ENCODE results near the gene HS6ST3. TPM values are rescaled to one million over a fixed set of nuclear protein-coding genes. Genes with fewer than 3 reads are reported as not detected.

HS6ST3 gene
- total RNA-seq, 1 experiment from 2014 or later = 1.2 TPM

GRCh38 chr13:96539791-96540190 is 449.9 kb downstream of the HS6ST3 start (continued):
- TF ChIP-seq STAT6 (CRISPR knock-in tag; conservative IDR thresholded peaks at IDR 0.05; ENCODE audit: low read depth) (no peak), JUN (CRISPR knock-in tag; IDR thresholded peaks at IDR 0.05) (no peak), SMAD4 (CRISPR knock-in tag; IDR thresholded peaks at IDR 0.05) (no peak), GABPB1 (CRISPR knock-in tag; IDR thresholded peaks at IDR 0.05) (no peak), MXD4 (CRISPR knock-in tag; IDR thresholded peaks at IDR 0.05; ENCODE audit: borderline replicate concordance) (no peak), JAZF1 (CRISPR knock-in tag; IDR thresholded peaks at IDR 0.05) (no peak), ZNF416 (CRISPR knock-in tag; IDR thresholded peaks at IDR 0.05) (no peak)

- no peak for ATAC-seq
- Mint-ChIP-seq H3K27me3 (ENCODE audit: low read depth) (no peaks in the 10 kb centered on the region), H3K27ac (no peak overlapping the region), H3K4me1 (peaks cover under 1% of the 10 kb centered on the region; the same call in 1 of the 2 replicates), H3K36me3 (no peaks in the 10 kb centered on the region), H3K4me3 (no peak overlapping the region), H3K9me3 (no peaks in the 10 kb centered on the region; the same call in 1 of the 2 replicates)
- ChIA-PET CTCF (no interaction called here), POLR2A (no interaction called here)
- no peak for DNase-seq (ENCODE audit: low spot score)
- no peak for TF ChIP-seq NFE2L1 (CRISPR knock-in tag; IDR thresholded peaks at IDR 0.05)
- no peak for TF ChIP-seq MLX (CRISPR knock-in tag; IDR thresholded peaks at IDR 0.05)
- TF ChIP-seq ARID4B (CRISPR knock-in tag; IDR thresholded peaks at IDR 0.05; ENCODE audit: borderline replicate concordance) = no peak
- no peak for TF ChIP-seq ETV6 (CRISPR knock-in tag; IDR thresholded peaks at IDR 0.05)
- no peak for TF ChIP-seq PREB (CRISPR knock-in tag; IDR thresholded peaks at IDR 0.05; ENCODE audit: borderline replicate concordance)
- no peak for TF ChIP-seq RELA (CRISPR knock-in tag; IDR thresholded peaks at IDR 0.05; ENCODE audit: borderline replicate concordance)
- TF ChIP-seq ZNF317 (CRISPR knock-in tag; IDR thresholded peaks at IDR 0.05; ENCODE audit: borderline replicate concordance, low read depth) = no peak
- TF ChIP-seq E2F4 (CRISPR knock-in tag; IDR thresholded peaks at IDR 0.05; ENCODE audit: borderline replicate concordance, low read depth) = no peak
- TF ChIP-seq TEAD1 (CRISPR knock-in tag; IDR thresholded peaks at IDR 0.05) = no peak
- TF ChIP-seq MXD4 (CRISPR knock-in tag; IDR thresholded peaks at IDR 0.05; ENCODE audit: borderline replicate concordance) = no peak
Observed at GRCh38 chr13:96540670-96541069, 450.8 kb downstream of the HS6ST3 start.

All from WTC11 (cell line).